ENCODE data around the gene ADAMTS9.

The ADAMTS9 gene

GRCh38 chr3:64687781-64688604 is at the start of gene ADAMTS9:
TSS of gene ADAMTS9 (minus strand) at chr3:64688000. CDS start at chr3:64687657, 343 bp downstream.
- peak; percentile 30 for DNase-seq (ENCODE audit: low read depth)

- peak; percentile 2 for DNase-seq (ENCODE audit: low read depth)
Measured at GRCh38 chr3:64732576-64732975, 44.8 kb upstream of the ADAMTS9 start.

GRCh38 chr3:64730681-64731080 is 42.9 kb upstream of the ADAMTS9 start:
- DNase-seq (ENCODE audit: low read depth), result no peak

- DNase-seq (ENCODE audit: low read depth), result no peak
Measured at GRCh38 chr3:64728994-64729393, 41.2 kb upstream of the ADAMTS9 start.

- no peak for DNase-seq (ENCODE audit: low read depth)
Measured at GRCh38 chr3:64728428-64728827, 40.6 kb upstream of the ADAMTS9 start.

- DNase-seq (ENCODE audit: low read depth), result no peak
Measured at GRCh38 chr3:64726414-64727090, 38.8 kb upstream of the ADAMTS9 start.

GRCh38 chr3:64718976-64719375 is 31.2 kb upstream of the ADAMTS9 start:
- DNase-seq (ENCODE audit: low read depth), result no peak

- no peak for DNase-seq (ENCODE audit: low read depth)
Measured at GRCh38 chr3:64717872-64718613, 30.2 kb upstream of the ADAMTS9 start.

GRCh38 chr3:64717411-64717810 is 29.6 kb upstream of the ADAMTS9 start:
- no peak for DNase-seq (ENCODE audit: low read depth)

- DNase-seq (ENCODE audit: low read depth), result no peak
Measured at GRCh38 chr3:64716110-64716710, 28.4 kb upstream of the ADAMTS9 start.

GRCh38 chr3:64715211-64715982 is 27.6 kb upstream of the ADAMTS9 start:
- DNase-seq (ENCODE audit: low read depth), result no peak

GRCh38 chr3:64708456-64708855 is 20.7 kb upstream of the ADAMTS9 start:
- no peak for DNase-seq (ENCODE audit: low read depth)

- no peak for DNase-seq (ENCODE audit: low read depth)
Measured at GRCh38 chr3:64705946-64706345, 18.1 kb upstream of the ADAMTS9 start.

GRCh38 chr3:64696896-64697295 is 9.1 kb upstream of the ADAMTS9 start:
- DNase-seq (ENCODE audit: low read depth), result no peak

GRCh38 chr3:64694114-64694513 is 6.3 kb upstream of the ADAMTS9 start:
- DNase-seq (ENCODE audit: low read depth), result no peak

- DNase-seq (ENCODE audit: low read depth), result no peak
Measured at GRCh38 chr3:64693031-64693430, 5.2 kb upstream of the ADAMTS9 start.

GRCh38 chr3:64691051-64691450 is 3.3 kb upstream of the ADAMTS9 start:
- no peak for DNase-seq (ENCODE audit: low read depth)

- DNase-seq (ENCODE audit: low read depth), result no peak
Measured at GRCh38 chr3:64687086-64687780, 567 bp downstream of the ADAMTS9 start.

GRCh38 chr3:64686446-64686908 is 1.3 kb downstream of the ADAMTS9 start:
- DNase-seq (ENCODE audit: low read depth), result peak; percentile 37

GRCh38 chr3:64685800-64686445 is 1.9 kb downstream of the ADAMTS9 start:
- peak; percentile 59 for DNase-seq (ENCODE audit: low read depth)
